SK-N-SH treated with all-trans-retinoic acid at 6 μM for 48 hours (cell line): ENCODE results near the gene SRSF4.

ENCODE experiments used
- ISL1 ChIP-seq: fragments of 250-450 bp; sonication (Bioruptor Pico); IDR thresholded peaks from 2 replicates; pipeline ENCODE4 v2.1.2; 2022; ENCODE audit warnings: mild to moderate bottlenecking, moderate library complexity
- PATZ1 ChIP-seq: fragments of 250-450 bp; sonication (Bioruptor Pico); IDR thresholded peaks from 2 replicates; pipeline ENCODE4 v1.8.0; 2020; ENCODE audit warnings: mild to moderate bottlenecking, moderate library complexity, borderline replicate concordance
- SNAI2 ChIP-seq: fragments of 250-450 bp; sonication (Bioruptor Pico); IDR thresholded peaks from 2 replicates; pipeline ENCODE4 v1.5.0; 2020; ENCODE audit warnings: mild to moderate bottlenecking, moderate library complexity
- ZFP3 ChIP-seq: fragments of 250-450 bp; sonication (Bioruptor Pico); IDR thresholded peaks from 2 replicates; pipeline ENCODE4 v1.5.0; 2020; ENCODE audit warnings: mild to moderate bottlenecking, moderate library complexity
- ZFP30 ChIP-seq: fragments of 450-650 bp; formaldehyde crosslinking; IDR thresholded peaks from 2 replicates; pipeline ENCODE4 v1.5.0; 2022; ENCODE audit warnings: mild to moderate bottlenecking, moderate library complexity

DNA sequence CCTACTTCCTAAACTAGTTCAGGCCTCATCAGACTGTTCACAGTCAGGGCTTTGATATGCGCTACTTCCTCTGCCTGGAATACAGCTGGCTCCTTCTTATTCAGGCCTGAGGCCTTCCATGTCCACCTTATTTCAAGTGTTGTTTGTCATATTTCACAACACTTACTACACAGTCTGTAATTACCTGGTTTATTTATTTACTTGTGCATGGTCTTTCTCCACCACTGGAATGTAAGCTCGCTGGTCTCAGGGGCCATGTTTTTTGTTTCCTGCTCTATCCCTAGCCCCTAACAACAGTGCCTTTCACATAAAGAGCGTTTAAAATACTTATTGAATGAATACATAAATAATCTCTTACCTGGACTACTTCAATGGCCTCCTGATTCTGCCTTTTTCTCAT, 4.6 kb upstream of the SRSF4 start:
- no peak for TF ChIP-seq PATZ1 (CRISPR knock-in tag)
- TF ChIP-seq SNAI2 (CRISPR knock-in tag): no peak
- no peak for TF ChIP-seq ZFP30 (CRISPR knock-in tag)
- no peak for TF ChIP-seq ZFP3 (CRISPR knock-in tag)
- TF ChIP-seq ISL1 (CRISPR knock-in tag): no peak
